ENCODE measurements around the gene CD300LG. TPM values are rescaled to one million over a fixed set of nuclear protein-coding genes. Genes with fewer than 3 reads are reported as not detected.

Gene CD300LG
- total RNA-seq, 3 donors from 2014 or later (not counting 1 experiment from before 2014, with no cell fraction given), result not detected

DNA sequence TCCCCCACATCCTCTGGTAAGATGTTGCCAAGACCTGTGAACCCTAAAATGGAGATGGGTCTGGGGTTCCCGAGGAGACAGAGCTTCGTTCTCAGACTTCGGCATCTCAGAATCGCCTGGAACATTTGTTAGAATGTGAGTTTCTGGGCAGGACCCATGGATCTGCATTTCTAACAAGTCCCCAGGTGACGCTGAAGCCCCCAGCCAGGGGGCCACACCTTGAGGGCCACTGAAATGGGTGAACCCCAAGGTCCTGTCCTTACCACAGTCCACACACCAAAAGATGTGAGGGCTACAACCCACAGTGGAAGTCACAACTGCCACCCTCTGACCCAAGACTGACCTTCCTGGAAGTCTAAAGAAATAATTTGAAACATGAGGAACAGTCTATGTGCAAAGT is 28.0 kb upstream of the CD300LG start:
- Histone ChIP-seq H3K36me3 (ENCODE audit: control insufficient read depth, insufficient read depth, low read length) (no peaks in the 10 kb centered on the region), H3K4me1 (ENCODE audit: control insufficient read depth, insufficient read depth, low read length) (no peaks in the 10 kb centered on the region), H3K9me3 (ENCODE audit: control insufficient read depth, insufficient read depth, low read length) (no peaks in the 10 kb centered on the region), H3K27ac (ENCODE audit: low read length) (no peak overlapping the region), H3K4me3 (ENCODE audit: low read length) (no peak overlapping the region), H3K27me3 (ENCODE audit: control insufficient read depth, insufficient read depth, low read length) (no peaks in the 10 kb centered on the region)
- Mint-ChIP-seq H3K4me1 (no peaks in the 10 kb centered on the region), H3K36me3 (no peaks in the 10 kb centered on the region), H3K4me3 (no peak overlapping the region), H3K9me3 (no peaks in the 10 kb centered on the region), H3K27me3 (ENCODE audit: low read depth in 2 of 2) (peaks cover 3 to 13% of the 10 kb centered on the region in 2 donors), H3K27ac (no peak overlapping the region)
- ATAC-seq (no peak), DNase-seq (no peak)
- intact Hi-C loops (cut with micrococcal nuclease), result no loop called here
- TF ChIP-seq, protein P1, sequence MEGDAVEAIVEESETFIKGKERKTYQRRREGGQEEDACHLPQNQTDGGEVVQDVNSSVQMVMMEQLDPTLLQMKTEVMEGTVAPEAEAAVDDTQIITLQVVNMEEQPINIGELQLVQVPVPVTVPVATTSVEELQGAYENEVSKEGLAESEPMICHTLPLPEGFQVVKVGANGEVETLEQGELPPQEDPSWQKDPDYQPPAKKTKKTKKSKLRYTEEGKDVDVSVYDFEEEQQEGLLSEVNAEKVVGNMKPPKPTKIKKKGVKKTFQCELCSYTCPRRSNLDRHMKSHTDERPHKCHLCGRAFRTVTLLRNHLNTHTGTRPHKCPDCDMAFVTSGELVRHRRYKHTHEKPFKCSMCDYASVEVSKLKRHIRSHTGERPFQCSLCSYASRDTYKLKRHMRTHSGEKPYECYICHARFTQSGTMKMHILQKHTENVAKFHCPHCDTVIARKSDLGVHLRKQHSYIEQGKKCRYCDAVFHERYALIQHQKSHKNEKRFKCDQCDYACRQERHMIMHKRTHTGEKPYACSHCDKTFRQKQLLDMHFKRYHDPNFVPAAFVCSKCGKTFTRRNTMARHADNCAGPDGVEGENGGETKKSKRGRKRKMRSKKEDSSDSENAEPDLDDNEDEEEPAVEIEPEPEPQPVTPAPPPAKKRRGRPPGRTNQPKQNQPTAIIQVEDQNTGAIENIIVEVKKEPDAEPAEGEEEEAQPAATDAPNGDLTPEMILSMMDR (IDR thresholded peaks at IDR 0.05), result no peak
- 86% methylated on average over 5 of the region's 5 CpGs for WGBS (ENCODE audit: insufficient coverage)

DNA sequence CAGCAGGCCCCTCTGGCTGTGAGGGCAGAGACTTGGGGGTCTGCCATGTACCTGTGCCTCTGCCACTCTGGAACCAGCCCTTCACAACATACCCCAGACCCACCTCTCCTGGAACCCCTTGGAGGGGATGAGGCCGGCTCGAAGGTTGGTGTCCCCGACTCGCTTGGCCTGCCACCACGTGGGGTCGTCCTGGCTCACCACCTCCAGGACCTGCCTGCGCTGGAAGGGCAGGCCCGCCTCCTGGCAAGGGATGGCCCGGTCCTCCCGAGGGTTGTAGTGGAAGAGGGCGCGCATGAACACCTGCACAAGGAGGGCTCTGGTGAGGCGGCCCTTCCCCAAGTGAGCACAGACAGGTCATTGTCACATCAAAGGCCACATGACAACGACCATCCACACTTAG is 26.2 kb upstream of the CD300LG start:
- no peak for DNase-seq
- Histone ChIP-seq H3K27ac (ENCODE audit: low read length) (no peak overlapping the region), H3K4me3 (ENCODE audit: low read length) (no peak overlapping the region), H3K36me3 (ENCODE audit: control insufficient read depth, insufficient read depth, low read length) (no peaks in the 10 kb centered on the region), H3K27me3 (ENCODE audit: control insufficient read depth, insufficient read depth, low read length) (no peaks in the 10 kb centered on the region), H3K9me3 (ENCODE audit: control insufficient read depth, insufficient read depth, low read length) (no peaks in the 10 kb centered on the region), H3K4me1 (ENCODE audit: control insufficient read depth, insufficient read depth, low read length) (no peaks in the 10 kb centered on the region)
- Mint-ChIP-seq H3K27ac (no peak overlapping the region), H3K9me3 (no peaks in the 10 kb centered on the region), H3K36me3 (no peaks in the 10 kb centered on the region), H3K4me1 (no peaks in the 10 kb centered on the region), H3K27me3 (ENCODE audit: low read depth in 2 of 2) (peaks cover 3 to 13% of the 10 kb centered on the region in 2 donors), H3K4me3 (no peak overlapping the region)
- WGBS (ENCODE audit: insufficient coverage), result 88% methylated on average over 14 of the region's 14 CpGs
- ATAC-seq, result no peak
- intact Hi-C loops (cut with micrococcal nuclease), result no loop called here
- TF ChIP-seq, protein P1 (IDR thresholded peaks at IDR 0.05), result no peak

DNA sequence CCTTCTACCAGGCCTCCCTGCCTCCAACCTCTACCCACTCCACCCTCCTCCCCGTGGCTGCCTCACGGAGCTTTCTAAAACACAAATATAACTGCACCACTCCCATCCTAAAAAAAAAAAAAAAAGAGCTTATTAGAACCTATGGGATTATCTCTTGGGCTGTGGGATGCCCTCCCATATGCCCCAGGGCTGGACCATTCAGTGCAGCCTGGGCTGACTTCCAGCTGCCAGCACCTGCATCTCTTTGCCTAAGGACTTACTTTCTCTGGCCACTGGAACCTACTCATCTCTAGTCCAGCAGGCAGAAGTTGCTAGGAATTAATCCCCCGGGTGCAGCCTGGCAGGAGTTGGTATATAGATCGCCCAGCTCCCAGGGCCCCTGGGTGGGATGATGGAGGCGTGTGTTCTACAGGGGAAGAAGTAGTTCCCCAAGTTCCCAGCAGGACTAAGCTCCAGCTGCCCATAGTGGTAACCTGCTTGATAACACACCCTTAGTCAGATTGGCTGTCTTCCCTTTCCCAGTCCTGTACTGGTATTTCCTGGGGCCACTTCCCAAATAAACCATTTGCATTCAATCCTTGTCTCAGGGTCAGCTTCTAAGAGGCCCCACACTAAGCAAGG is 24.3 kb upstream of the CD300LG start:
- Mint-ChIP-seq H3K9me3 (no peaks in the 10 kb centered on the region), H3K27ac (no peak overlapping the region), H3K36me3 (no peaks in the 10 kb centered on the region), H3K4me3 (no peak overlapping the region), H3K27me3 (ENCODE audit: low read depth in 2 of 2) (peaks cover 3 to 13% of the 10 kb centered on the region in 2 donors), H3K4me1 (no peaks in the 10 kb centered on the region)
- no peak overlapping the region for H3K4me3 ChIP-seq (ENCODE audit: low read length)
- TF ChIP-seq, protein P1 (IDR thresholded peaks at IDR 0.05), result no peak
- H3K4me1 ChIP-seq (ENCODE audit: control insufficient read depth, insufficient read depth, low read length), result no peaks in the 10 kb centered on the region
- intact Hi-C loops (cut with micrococcal nuclease), result no loop called here
- ATAC-seq (no peak), DNase-seq (no peak)
- H3K9me3 ChIP-seq (ENCODE audit: control insufficient read depth, insufficient read depth, low read length), result no peaks in the 10 kb centered on the region
- 96% methylated on average over 3 of the region's 5 CpGs for WGBS (ENCODE audit: insufficient coverage)
- no peaks in the 10 kb centered on the region for H3K36me3 ChIP-seq (ENCODE audit: control insufficient read depth, insufficient read depth, low read length)
- no peak overlapping the region for H3K27ac ChIP-seq (ENCODE audit: low read length)
- H3K27me3 ChIP-seq (ENCODE audit: control insufficient read depth, insufficient read depth, low read length), result no peaks in the 10 kb centered on the region

Measured in natural killer cell (primary cell).